SK-N-SH (cell line): ENCODE results near the gene PEDS1. TPM values are rescaled to one million over a fixed set of nuclear protein-coding genes. Genes with fewer than 3 reads are reported as not detected.

Experiments
- CTCF ChIA-PET: fragments of 300-600, 350-600 bp; formaldehyde crosslinking; extraction: SDS; loops from one replicate; lab custom pipeline; 2021; lab: Yijun Ruan, JAX
- POLR2A ChIA-PET: fragments of 350-600 bp; sonication (Branson Sonifier 250); formaldehyde crosslinking; extraction: SDS; loops from one replicate; lab custom pipeline; 2020; ENCODE audit warnings: antibody characterized with exemption, inconsistent platforms; lab: Yijun Ruan, JAX
- DNase-seq: peaks from one replicate; pipeline ENCODE4 v3.0.0; 2012
- H2AFZ ChIP-seq: fragments of 200-600 bp; sonication (generic); 2 replicates; pipeline ENCODE4 v1.8.1; 2016; ENCODE audit warnings: antibody characterized with exemption, mild to moderate bottlenecking, low read depth
- H3F3A ChIP-seq: fragments of 200-600 bp; sonication (generic); replicated peaks from 2 replicates; pipeline ENCODE3; 2016; ENCODE audit warnings: antibody characterized with exemption, mild to moderate bottlenecking; ENCODE audit not compliant: insufficient read depth
- H3K27ac ChIP-seq, 2 experiments: fragments of 200-500 bp in 1 of 2; fragments of 200-600 bp in 1 of 2; sonication (Bioruptor generic) in 1 of 2; sonication (generic), shearing (Covaris generic) in 1 of 2; 2 replicates each; pipeline versions ENCODE4 v1.5.1 to v1.6.1; 2014 to 2016; ENCODE audit warnings: low read depth in 2 of 2, inconsistent platforms in 1 of 2, low read length in 1 of 2, mild to moderate bottlenecking in 1 of 2, mixed read lengths in 1 of 2
- H3K27me3 ChIP-seq: fragments of 200-600 bp; sonication (generic), shearing (Covaris generic); 2 replicates; pipeline ENCODE4 v1.6.1; 2016; ENCODE audit warnings: mixed run types; ENCODE audit not compliant: insufficient read depth
- H3K36me3 ChIP-seq, 2 experiments: fragments of 200-500 bp in 1 of 2; fragments of 200-600 bp in 1 of 2; sonication (Bioruptor generic) in 1 of 2; sonication (generic) in 1 of 2; replicated peaks in 1 of 2; 2 replicates each; pipeline versions ENCODE3 to v1.5.1; 2014 to 2016; ENCODE audit warnings: low read length in 1 of 2, mild to moderate bottlenecking in 1 of 2; ENCODE audit not compliant: insufficient read depth in 2 of 2, control insufficient read depth in 1 of 2
- H3K4me1 ChIP-seq, 2 experiments: fragments of 200-500 bp in 1 of 2; fragments of 200-600 bp in 1 of 2; sonication (Bioruptor generic) in 1 of 2; sonication (generic), shearing (Covaris generic) in 1 of 2; 2 replicates each; pipeline versions ENCODE4 v1.5.1 to v1.6.1; 2014 to 2016; ENCODE audit warnings: low read depth in 1 of 2, low read length in 1 of 2, mixed run types in 1 of 2; ENCODE audit not compliant: insufficient read depth in 2 of 2, control insufficient read depth in 1 of 2
- H3K4me2 ChIP-seq: fragments of 200-600 bp; sonication (generic), shearing (Covaris generic); 2 replicates; pipeline ENCODE4 v1.6.1; 2017; ENCODE audit warnings: mixed run types
- H3K4me3 ChIP-seq, 2 experiments: fragments of 200-500 bp in 1 of 2; fragments of 200-600 bp in 1 of 2; sonication (Bioruptor generic) in 1 of 2; sonication (generic), shearing (Covaris generic) in 1 of 2; 2 replicates each; pipeline versions ENCODE4 v1.5.1 to v1.8.1; 2014 to 2016; ENCODE audit warnings: low read depth in 2 of 2, inconsistent platforms in 1 of 2, low read length in 1 of 2, mild to moderate bottlenecking in 1 of 2, mixed read lengths in 1 of 2, moderate library complexity in 1 of 2
- H3K79me2 ChIP-seq: fragments of 200-600 bp; sonication (generic); 2 replicates; pipeline ENCODE4 v1.8.1; 2017; ENCODE audit warnings: mild to moderate bottlenecking; ENCODE audit not compliant: insufficient read depth
- H3K9ac ChIP-seq: fragments of 200-600 bp; sonication (generic); 2 replicates; pipeline ENCODE4 v1.6.1; 2017; ENCODE audit warnings: mixed run types
- H3K9me2 ChIP-seq: fragments of 200-600 bp; sonication (generic); 2 replicates; pipeline ENCODE4 v1.6.1; 2017; ENCODE audit warnings: mixed run types
- H3K9me3 ChIP-seq: fragments of 200-600 bp; sonication (generic); 2 replicates; pipeline ENCODE4 v1.6.1; 2017; ENCODE audit warnings: mixed run types, mild to moderate bottlenecking, moderate library complexity
- H4K20me1 ChIP-seq: fragments of 200-600 bp; sonication (generic); 2 replicates; pipeline ENCODE4 v1.6.1; 2017; ENCODE audit warnings: mild to moderate bottlenecking, mixed run types; ENCODE audit not compliant: insufficient read depth
- CHD2 ChIP-seq: fragments of 150-350 bp; IDR thresholded peaks from 2 replicates; pipeline ENCODE4 v1.6.1; 2018; ENCODE audit warnings: low read length; ENCODE audit not compliant: partially characterized antibody
- ELF1 ChIP-seq: IDR thresholded peaks from 2 replicates; pipeline ENCODE4 v1.4.0; 2012
- EP300 ChIP-seq, 2 experiments: IDR thresholded peaks; 2 replicates each; pipeline versions ENCODE4 v1.4.0 to v1.6.1; 2012; ENCODE audit warnings: borderline replicate concordance in 1 of 2, low read depth in 1 of 2, low read length in 1 of 2
- EZH2phosphoT487 ChIP-seq: fragments of 200-600 bp; sonication (generic); IDR thresholded peaks from 2 replicates; pipeline ENCODE4 v1.6.1; 2017; ENCODE audit warnings: low read depth, mixed run types, mild to moderate bottlenecking, antibody characterized with exemption, moderate library complexity, borderline replicate concordance
- FOXJ3 ChIP-seq: sonication (generic); formaldehyde crosslinking; IDR thresholded peaks from 2 replicates; pipeline ENCODE4 v1.5.1; 2020; ENCODE audit warnings: mild to moderate bottlenecking, missing genetic modification reagents
- MEF2A ChIP-seq: IDR thresholded peaks from 2 replicates; pipeline ENCODE4 v1.4.0; 2012; ENCODE audit warnings: low read depth, borderline replicate concordance
- NRF1 ChIP-seq: IDR thresholded peaks from 2 replicates; pipeline ENCODE4 v1.6.1; 2012; ENCODE audit warnings: low read depth, mild to moderate bottlenecking, low read length
- PBX3 ChIP-seq: IDR thresholded peaks from 2 replicates; pipeline ENCODE4; 2012
- RAD21 ChIP-seq: IDR thresholded peaks from 2 replicates; pipeline ENCODE4 v1.6.1; 2012; ENCODE audit warnings: mild to moderate bottlenecking, low read length
- TEAD4 ChIP-seq: IDR thresholded peaks from 2 replicates; pipeline ENCODE4 v1.4.0; 2012; ENCODE audit warnings: mild to moderate bottlenecking, borderline replicate concordance; ENCODE audit not compliant: insufficient read depth
- YY1 ChIP-seq: IDR thresholded peaks from 2 replicates; pipeline ENCODE4 v1.4.0; 2012; ENCODE audit warnings: low read depth, mild to moderate bottlenecking
- WGBS: methylation state at CpG from one replicate; pipeline ENCODE4 v1.1.6; 2017; ENCODE audit warnings: low lambda C conversion rate; 5-methylcytosine and 5-hydroxymethylcytosine counted together
- polyA plus RNA-seq, 3 experiments: library from polyadenylated mRNA; depleted of rRNA; stranded (reverse); fragments of >200 nt; gene quantifications; 2 replicates each; pipeline ENCODE4 v1.2.3, GENCODE V29; 2012
- TF ChIP-seq, protein P1 (sequence below): fragments of 150-350 bp; IDR thresholded peaks from 2 replicates; pipeline ENCODE4 v1.6.1; 2017; ENCODE audit warnings: antibody characterized with exemption, low read length, low read depth, borderline replicate concordance

PEDS1 gene
- polyA plus RNA-seq, 1 of the 3 experiments (the other 2 are of a cell fraction) = 18.3 TPM

GRCh38 chr20:50198180-50198666 is 44.7 kb upstream of the PEDS1 start:
- no peak overlapping the region for H3K4me2 ChIP-seq
- no peaks in the 10 kb centered on the region for H3K9me2 ChIP-seq
- no peaks in the 10 kb centered on the region for H3K9me3 ChIP-seq
- no peak overlapping the region for H3K9ac ChIP-seq
- no peak overlapping the region for H3K27ac ChIP-seq
- H3K4me3 ChIP-seq = no peak overlapping the region
- no peak overlapping the region for H2AFZ ChIP-seq
- TF ChIP-seq ELF1 (no peak), PBX3 (no peak), TEAD4 (no peak), NRF1 (no peak), EZH2phosphoT487 (no peak), CHD2 (no peak)
- TF ChIP-seq, protein P1, sequence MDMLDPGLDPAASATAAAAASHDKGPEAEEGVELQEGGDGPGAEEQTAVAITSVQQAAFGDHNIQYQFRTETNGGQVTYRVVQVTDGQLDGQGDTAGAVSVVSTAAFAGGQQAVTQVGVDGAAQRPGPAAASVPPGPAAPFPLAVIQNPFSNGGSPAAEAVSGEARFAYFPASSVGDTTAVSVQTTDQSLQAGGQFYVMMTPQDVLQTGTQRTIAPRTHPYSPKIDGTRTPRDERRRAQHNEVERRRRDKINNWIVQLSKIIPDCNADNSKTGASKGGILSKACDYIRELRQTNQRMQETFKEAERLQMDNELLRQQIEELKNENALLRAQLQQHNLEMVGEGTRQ = no peak
- ChIA-PET CTCF (interaction anchor here (1.7 kb wide), 1 partner anchor 17 kb away, joined by 4 read pairs; no protein-coding TSS in a partner anchor), POLR2A (no interaction called here)
- H3K36me3 ChIP-seq = peaks cover 0 to 9% of the 10 kb centered on the region in 2 experiments
- H3K27me3 ChIP-seq = no peaks in the 10 kb centered on the region
- H4K20me1 ChIP-seq = peaks cover 24% of the 10 kb centered on the region
- no peak for DNase-seq
- peaks cover 18% of the 10 kb centered on the region for H3K79me2 ChIP-seq
- no peaks in the 10 kb centered on the region for H3F3A ChIP-seq
- WGBS = 91% methylated on average over 11 of the region's 11 CpGs
- peaks cover 4 to 11% of the 10 kb centered on the region in 2 experiments; a peak in 2 of 4 replicates for H3K4me1 ChIP-seq

DNA sequence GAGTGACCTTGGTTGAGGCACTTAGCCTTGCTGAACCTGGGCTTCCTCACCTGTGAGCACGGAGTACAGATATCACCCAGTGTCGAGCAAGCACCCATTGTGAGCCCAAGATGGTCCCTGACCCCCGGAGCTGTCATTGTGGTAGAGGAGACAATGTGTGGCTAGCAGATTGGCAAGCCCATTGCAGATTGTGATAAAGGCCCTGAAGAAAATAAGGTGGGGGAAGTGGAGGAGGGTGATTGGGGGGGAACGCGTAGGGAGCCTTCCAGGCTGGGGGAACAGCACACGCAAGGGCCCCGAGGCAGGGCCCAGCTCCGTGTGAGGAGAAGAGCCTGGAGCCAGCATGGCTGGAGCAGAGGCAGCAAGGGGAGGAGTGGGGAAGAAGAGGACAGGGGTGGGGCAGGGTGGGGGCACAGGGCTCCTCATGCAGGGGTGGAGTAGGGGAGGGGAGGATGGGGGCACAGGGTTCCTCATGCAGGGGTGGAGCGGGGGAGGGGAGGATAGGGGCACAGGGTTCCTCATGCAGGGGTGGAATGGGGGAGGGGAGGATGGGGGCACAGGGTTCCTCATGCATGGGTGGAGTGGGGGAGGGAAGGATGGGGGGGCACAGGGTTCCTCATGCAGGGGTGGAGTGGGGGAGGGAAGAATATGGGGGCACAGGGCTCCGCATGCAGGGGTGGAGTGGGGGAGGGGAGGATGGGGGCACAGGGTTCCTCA is 44.1 kb upstream of the PEDS1 start:
- no peak overlapping the region for H2AFZ ChIP-seq
- WGBS = 90% methylated on average over 10 of the region's 10 CpGs

More for the DNA sequence above, 44.1 kb upstream of the PEDS1 start:
- TF ChIP-seq YY1 (no peak), RAD21 (no peak), PBX3 (no peak), ELF1 (no peak), EP300 (IDR thresholded peaks at IDR 0.05; ENCODE audit: borderline replicate concordance in 1 of 2, low read depth in 1 of 2, low read length in 1 of 2) (no peak), MEF2A (no peak), FOXJ3 (CRISPR knock-in tag) (no peak)
- TF ChIP-seq, protein P1 = no peak
- POLR2A ChIA-PET = interaction anchor here (0.6 kb wide), 1 partner anchor 268 kb away, joined by 4 read pairs; no protein-coding TSS in a partner anchor
- Histone ChIP-seq H3K27ac (no peak overlapping the region), H3F3A (no peaks in the 10 kb centered on the region), H3K79me2 (peaks cover 24% of the 10 kb centered on the region), H3K36me3 (peaks cover 0 to 9% of the 10 kb centered on the region in 2 experiments), H4K20me1 (peaks cover 30% of the 10 kb centered on the region), H3K9ac (no peak overlapping the region), H3K9me3 (no peaks in the 10 kb centered on the region), H3K27me3 (no peaks in the 10 kb centered on the region), H3K4me2 (no peak overlapping the region), H3K4me3 (no peak overlapping the region), H3K4me1 (peaks cover 4 to 17% of the 10 kb centered on the region in 2 experiments; a peak in 3 of 4 replicates), H3K9me2 (no peaks in the 10 kb centered on the region)
- CTCF ChIA-PET = interaction anchor here (1.0 kb wide), 1 partner anchor 267 kb away, joined by 3 read pairs; no protein-coding TSS in a partner anchor
- DNase-seq = no peak
